NCI-H2107 treated with DMSO at 0.1 percent for 48 hours (cell line): Measurements from ENCODE around the gene TMEM132A.

Source experiments
- DNase-seq: peaks from one replicate; lab custom pipeline; 2025; ENCODE audit not compliant: unreplicated experiment; lab: John Stamatoyannopoulos, UW

Gene TMEM132A, protein sequence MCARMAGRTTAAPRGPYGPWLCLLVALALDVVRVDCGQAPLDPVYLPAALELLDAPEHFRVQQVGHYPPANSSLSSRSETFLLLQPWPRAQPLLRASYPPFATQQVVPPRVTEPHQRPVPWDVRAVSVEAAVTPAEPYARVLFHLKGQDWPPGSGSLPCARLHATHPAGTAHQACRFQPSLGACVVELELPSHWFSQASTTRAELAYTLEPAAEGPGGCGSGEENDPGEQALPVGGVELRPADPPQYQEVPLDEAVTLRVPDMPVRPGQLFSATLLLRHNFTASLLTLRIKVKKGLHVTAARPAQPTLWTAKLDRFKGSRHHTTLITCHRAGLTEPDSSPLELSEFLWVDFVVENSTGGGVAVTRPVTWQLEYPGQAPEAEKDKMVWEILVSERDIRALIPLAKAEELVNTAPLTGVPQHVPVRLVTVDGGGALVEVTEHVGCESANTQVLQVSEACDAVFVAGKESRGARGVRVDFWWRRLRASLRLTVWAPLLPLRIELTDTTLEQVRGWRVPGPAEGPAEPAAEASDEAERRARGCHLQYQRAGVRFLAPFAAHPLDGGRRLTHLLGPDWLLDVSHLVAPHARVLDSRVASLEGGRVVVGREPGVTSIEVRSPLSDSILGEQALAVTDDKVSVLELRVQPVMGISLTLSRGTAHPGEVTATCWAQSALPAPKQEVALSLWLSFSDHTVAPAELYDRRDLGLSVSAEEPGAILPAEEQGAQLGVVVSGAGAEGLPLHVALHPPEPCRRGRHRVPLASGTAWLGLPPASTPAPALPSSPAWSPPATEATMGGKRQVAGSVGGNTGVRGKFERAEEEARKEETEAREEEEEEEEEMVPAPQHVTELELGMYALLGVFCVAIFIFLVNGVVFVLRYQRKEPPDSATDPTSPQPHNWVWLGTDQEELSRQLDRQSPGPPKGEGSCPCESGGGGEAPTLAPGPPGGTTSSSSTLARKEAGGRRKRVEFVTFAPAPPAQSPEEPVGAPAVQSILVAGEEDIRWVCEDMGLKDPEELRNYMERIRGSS

DNA sequence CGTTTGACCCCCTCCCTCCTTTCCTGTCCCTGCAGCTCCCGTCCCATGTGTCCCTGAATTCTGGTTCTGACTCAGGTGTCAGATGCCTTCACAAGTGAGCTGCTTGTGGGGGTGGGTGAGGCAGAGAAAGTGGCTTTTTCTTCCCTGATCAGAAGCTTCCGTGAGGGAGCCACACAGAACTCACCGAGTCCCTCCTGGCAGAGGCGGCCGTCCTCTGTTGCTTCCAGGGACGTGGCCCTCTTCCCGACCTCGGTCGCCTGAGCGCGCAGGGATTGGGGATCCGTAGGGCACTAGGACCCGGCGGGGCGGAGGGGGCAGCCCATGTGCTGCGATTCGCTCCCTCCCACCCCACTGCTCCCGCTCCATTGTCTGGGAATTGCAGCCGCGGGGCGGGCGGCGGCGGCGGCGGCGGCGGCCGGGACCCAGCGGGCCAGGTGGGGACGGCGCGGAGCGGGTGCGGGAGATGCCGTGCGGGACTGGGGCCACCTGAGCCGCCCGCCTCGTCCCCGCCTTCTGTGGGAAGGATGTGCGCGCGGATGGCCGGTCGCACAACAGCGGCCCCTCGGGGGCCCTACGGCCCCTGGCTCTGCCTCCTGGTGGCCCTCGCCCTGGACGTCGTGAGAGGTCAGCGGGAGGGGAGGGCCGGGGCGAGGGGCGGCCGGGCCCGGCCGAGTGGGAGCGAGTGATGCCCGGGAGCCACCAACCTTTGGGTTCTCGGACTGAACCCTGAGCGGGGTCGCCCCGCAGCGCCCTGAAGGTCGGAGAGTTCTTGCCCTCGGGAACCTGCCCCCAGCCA lies at the start of gene TMEM132A:
Gene TMEM132A (plus strand): TSS at position 351 of the 796 bp plus-strand sequence. CDS start 174 bp downstream, at position 525.
- peak; percentile 41 for DNase-seq

DNA sequence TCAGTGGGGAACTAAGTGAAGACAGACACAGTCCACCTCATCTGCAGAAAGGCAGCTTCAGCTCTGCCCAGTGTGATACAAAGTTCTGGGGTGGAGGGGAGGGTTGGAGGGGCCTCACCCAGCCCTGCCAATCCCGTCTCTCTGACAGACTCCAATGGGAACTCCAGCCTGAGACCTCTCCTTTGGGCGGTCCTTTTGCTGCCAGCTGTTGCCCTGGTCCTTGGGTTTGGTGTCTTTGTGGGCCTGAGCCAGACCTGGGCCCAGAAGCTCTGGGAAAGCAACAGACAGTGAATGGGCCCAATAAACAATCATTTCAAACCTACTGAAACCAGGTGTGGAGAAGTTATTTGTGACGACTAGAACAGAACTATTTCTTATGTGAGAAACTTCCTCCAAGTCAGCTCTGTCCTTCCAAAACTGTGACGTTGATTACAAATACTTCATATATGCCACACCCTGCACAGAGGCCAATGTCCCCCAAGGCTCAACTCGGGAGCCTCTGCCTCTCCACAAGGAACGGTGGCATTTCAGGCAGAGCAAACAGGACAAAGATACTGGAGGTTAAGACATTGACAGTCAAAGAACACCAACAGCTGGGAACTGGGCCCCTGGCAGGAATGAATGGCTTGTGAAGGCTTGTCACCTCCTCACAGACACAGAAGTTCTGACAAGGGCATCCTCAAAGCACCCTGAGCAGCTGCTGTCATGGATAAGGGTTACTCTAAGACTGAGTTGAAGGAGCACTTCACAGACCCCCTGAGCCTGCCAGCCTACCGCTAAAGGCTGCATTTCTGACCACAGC lies 48.7 kb upstream of the TMEM132A start:
- DNase-seq, result no peak

DNA sequence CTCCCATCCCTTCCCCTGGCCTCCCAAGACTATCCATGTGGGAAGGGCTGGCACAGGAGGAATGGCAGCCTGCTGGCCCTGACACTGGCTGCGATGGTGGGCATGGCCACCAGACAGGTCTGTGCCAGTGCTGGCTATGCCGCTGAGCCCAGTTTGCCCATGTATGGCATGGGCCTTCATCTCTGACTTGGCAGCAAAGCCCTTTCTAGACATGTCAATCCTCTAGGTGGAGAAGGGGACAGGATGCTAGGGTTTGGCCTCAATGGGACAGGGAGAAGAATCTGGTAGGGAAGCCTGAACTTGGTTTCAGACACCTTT lies 48.1 kb upstream of the TMEM132A start:
- no peak for DNase-seq

DNA sequence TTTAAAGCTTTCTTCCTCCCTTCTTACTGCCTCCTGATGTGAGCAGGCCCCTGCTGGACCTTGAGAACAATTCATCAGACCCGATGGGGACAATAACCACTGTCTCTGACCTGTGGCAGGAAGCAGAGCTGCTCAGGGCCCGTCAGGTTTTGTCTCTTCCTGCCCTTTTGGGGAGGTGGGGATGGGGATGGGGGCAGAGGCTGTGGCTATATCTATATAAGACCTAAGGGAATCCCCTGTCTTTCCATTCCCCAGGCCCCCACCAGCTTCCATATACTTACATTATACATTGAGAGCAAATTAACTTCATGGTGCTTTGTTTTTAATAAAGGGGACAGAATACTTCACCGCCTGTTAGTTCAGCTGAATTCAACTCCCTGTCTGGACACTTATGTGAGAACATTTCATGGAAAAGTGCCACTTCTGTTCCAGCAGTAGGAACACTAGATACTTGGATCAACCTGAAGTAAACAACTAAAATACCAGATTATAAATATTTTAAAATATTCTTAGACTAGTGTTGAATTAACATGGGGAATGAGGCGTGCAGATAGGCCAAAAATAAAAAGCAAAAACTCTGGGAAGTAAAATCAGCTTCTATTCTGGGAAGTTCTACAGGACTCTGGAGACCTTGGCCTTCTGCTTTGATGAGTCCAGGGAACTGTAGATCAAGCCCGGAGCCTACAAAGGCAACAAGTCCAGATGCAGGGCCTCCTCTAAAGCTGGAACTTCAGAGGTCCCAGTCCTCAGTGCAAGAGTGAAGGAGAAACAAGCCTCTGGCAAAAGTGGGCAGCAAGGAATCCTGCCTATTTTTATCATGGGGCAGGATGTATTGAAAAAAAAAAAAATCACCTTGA lies 45.8 kb upstream of the TMEM132A start:
- no peak for DNase-seq

DNA sequence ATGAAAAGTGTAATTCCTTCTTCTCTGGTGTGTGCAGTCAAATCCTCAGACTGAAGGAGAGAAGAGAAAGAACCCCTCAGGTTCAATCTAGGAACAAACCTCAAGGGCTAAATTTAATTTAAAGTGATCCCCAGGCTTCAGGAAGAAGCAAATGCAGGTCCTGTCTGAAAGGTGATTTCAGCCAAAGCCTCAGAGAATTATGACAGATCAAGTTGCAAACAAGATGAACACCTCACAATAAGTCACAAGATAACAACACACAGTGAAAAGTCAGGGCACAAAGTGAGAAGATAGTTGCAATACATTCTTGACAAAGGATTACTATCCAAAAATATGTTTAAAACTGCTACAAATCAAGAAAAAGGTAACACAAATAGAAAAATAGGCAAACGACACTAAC lies 45.2 kb upstream of the TMEM132A start:
- no peak for DNase-seq

DNA sequence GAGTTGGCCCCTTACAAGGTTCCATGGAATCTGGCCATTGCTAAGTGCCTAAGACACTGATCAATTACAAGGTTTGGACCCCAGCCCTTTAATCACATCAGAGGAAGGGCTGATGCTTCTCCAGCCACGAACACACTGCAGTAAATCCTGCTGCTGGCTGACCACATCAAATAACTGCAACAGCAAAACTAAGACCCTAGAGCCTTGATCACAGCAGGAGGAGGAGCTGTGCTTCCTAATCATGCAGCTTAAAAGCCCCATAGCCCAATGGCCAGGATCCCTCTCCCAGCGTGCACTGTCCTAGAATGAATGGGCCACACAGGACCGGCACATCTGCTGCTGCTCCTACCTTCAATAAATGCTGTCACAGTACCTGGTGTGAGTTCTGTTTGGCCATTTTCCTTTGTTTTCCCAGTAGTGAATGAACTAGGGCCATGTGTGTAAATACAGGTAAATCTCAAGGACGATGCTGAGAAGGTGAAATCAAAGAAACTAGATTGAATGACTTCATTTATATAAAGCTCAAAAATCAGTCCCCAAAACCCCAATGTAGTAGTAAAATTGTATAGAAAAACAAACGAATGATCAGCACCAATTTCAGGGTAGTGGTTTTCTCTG lies 44.2 kb upstream of the TMEM132A start:
- no peak for DNase-seq

DNA sequence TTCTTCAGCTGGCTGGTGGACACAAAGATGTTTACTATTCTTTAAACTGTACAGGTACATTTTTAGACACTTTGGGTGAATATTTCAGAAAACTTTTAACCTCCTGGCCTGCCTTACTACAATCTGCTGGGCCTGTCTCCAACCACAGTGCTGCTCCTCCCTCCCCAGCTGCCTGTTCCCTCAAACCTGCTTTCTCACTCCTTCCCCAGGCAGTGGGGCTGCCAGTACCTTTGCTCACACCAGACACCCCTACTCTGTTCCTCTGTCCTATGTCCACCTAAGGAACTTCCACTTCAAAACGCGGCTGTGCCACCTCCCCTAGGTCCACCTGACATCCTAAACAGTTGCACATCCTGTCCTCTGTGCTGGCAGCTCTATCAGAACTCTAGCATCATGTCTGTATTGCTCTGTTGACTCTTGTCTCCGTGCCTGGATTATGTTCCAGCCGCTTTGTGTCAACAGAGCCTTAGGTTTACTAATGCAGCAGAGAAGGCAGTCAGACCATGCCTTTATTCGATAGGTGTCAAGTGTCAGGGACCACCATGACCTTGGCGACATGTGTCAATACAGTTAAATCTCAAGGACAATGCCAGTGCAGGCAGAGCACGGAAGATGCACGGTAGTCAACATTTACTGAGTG lies 43.5 kb upstream of the TMEM132A start:
- no peak for DNase-seq

DNA sequence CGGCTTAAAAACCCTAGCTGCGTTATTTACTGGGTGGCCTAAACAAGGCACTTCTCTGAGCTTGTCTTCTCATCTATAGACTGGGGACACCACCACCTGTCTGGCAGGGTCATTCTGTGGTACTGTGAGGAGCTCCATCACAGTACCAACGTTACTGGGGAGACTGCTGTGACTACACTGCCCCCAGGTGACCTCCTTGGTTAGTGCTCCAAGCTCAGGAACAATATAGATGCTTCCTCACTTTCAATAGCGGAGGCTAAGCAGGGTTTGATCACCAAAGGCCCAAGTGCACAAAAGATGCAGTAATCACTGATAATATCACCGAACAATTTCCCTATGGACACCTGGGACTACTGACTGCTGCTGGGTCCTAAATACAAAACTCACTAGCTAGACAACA lies 36.7 kb upstream of the TMEM132A start:
- DNase-seq, result peak; percentile 63

DNA sequence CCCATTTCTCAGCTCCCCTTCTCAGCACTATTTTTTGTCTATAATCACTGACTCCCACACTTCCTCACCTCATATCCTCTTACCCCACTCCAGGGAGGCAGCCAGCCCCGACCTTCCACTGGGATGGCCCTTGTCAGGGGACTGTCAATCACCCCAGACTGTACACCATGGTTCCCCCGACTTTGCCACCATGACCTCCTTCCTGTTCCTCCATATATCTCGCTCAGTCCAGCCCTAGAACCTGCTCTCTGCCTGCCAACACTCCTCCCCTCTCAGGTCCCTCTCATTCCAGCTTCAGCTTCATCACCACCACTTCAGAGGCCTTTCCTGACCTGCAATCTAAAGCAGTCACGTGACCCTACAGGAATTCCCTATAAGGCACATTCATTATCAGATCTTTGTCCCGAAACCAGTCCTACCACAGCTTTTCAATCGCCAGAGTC lies 34.4 kb upstream of the TMEM132A start:
- no peak for DNase-seq

DNA sequence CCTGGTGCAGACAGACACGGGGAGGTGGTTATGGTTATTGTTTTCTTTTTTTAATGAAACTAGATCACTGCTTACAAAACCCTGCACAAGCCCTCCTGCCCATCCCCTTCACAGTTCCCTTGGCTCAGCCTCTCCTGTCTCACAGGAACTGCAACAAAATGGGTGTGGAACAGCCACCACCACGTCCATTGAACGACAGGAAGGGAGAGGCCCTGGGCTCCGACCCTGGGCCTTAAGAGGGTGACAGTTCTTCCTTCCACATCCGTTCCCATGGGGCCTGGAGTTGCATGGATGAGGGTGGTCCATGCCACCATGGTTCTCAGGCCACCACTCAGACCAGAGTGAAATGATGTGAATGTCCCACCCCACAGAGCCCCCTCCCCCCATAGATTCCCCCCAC lies 33.6 kb upstream of the TMEM132A start:
- no peak for DNase-seq

DNA sequence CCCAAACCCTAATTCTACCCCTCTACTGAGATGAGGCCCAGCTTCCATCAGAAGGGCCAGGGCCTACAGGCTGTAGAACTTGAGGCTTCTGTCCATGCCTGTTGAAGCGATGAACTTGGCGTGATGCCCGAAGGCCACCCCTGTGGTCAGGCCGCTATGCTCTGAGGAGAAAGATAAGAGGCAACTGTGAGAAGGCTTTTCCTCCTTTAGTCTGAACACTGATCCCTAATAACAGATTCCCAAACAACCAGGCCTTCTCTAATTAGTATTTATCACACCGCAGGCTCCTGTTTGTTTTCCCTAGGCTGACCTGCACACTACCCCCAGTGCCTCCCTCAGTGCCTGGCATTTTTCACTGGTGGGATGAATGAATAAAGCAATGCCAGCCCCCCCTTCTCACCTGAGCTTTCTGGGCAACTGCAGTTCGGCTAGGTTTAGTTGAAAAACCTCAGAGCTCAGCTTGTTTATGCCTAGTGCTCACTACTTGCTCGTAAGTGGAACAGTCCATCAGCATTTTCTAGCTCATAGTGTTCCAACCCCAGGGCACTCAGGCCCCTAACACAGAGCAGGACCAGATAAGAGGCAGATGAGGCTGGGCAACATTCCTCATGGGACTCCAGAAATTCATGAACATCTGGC lies 33.0 kb upstream of the TMEM132A start:
- DNase-seq, result no peak

DNA sequence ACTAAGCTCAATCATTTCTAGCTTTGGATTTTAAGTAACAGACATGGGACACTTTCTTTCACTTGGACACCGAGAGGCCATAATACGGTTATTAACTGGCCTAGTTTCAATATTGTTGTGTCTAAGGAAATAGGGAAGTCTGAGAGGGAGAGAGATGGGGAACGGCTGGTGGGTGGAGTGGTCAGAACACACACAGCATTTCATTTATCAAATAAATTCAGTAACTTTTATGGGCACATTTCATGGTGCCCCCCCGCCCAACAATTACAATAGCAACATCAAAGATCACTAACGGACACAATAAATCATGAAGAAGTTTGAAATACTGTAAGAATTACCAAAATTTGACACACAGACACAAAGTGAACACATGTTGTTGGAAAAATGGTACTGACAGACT lies 28.6 kb upstream of the TMEM132A start:
- DNase-seq, result no peak

DNA sequence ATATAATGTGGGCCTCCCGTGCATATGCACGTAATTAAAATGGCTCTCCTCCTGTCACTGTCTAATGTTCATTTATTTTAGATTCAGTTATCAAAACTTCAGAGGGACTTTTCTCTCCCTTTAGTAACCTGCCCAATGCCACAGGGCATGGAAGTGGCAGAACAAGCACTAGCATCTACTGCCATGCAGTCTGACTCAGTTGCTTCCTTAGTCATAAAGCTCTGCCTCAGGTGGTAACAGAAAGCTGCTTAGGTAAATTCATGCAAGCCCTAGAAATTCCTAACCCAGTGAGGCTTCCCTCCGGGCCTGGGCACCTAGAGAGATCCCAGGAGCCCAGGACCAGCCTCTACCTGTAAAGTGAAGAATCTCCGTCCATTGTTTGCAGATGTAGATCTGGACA lies 26.8 kb upstream of the TMEM132A start:
- DNase-seq, result no peak

DNA sequence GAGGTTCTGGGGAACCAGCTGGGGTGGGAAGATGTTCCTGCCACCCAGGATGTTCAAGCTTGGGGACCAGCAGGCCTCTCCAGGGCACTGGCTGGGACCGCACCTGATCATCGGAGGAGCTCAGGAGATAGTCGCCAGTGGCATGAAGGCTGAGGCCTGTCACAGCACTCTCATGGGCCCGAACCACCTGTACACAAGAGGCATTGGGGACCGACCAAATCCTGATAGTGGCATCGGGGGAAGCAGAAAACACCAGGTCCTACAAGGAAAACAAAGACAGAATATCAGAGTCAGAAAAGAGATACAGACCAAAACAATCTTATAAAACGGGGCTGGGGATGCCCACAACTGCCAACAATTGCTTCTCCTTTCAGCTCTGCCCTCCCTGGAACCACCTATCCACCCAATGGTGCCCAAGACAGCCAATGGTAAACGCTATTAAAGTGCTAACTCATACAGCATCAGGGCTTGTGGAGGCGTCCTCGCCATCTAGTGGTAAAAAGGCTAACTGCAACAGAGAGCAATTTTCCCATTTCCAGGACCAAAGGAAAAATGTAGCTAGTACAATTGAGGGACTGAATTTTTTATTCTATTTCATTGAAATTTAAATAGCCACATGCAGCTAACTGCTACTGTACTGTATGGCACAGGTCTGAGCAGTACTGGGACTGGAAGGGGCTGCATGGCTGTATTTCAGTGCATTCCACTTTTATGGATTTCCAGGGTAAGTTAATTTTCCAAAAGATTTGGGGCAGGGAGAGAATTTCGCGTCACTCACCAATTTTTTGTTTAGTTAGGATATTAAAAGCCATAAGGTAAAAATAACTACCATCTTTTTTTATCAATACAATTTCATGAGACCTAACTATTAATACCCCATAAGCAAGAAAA lies 25.0 kb upstream of the TMEM132A start:
- DNase-seq, result peak; percentile 23

DNA sequence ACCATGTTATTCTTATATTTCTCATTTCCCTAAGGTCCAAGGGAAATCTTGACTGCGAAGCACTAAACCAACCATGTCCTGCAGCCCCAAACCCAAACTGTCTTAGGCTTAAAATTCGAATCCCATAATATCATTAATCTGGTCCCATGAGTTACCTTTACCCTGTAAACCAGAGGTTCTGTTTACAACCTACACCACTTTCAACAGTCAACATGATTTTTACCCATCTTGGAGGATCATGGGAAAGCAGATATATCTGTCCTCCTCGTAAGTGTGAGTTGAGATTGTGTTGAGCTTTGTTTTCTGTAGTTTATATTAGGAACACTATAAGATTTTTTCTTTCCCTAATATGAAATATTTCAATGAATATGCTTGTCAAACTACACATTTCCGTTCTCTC lies 24.3 kb upstream of the TMEM132A start:
- DNase-seq, result no peak

DNA sequence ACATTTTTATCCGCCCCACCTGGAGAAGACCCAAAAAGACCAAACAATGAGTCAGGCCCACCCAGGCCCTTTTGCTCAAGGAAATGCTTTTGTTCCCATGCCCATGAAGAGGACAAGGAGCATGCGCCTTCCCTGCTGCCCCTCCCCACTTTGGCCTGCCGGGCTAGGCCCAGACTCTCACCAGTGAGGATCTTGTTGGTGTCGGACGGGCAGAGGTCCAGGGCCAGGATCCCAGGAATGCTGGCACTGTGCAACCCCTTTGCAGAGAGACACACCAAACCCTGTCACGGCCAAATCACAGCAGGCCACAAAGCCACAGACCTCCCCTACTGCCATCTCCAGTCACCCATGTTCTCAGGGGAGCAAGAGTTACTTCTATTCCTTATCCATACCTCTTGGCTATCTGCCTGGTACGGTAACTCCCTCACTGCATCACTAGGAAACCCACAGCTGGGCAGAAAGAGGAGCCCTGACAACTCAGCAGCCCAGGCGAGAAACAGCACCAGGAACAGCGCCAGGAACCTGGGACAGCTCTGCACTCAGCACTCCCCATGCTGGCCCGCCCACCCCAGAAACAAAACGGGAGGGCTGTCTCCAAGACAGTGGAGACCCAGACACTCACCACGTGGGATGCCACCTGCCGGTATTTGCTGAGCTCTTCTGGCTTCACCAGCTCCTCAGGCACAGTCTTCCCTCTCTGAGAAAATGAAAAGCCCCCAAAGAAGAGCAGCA lies 23.4 kb upstream of the TMEM132A start:
- DNase-seq, result no peak
